Subcutaneous abdominal adipose tissue (tissue), 5 donors: ENCODE data around the gene NLGN1.

Source experiments
- H3K27ac ChIP-seq: one replicate; pipeline ENCODE4 v1.7.0; 2013; ENCODE audit warnings: low read depth, mild to moderate bottlenecking, inconsistent platforms, low read length, moderate library complexity
- H3K27me3 ChIP-seq, 5 donors: one replicate each; pipeline ENCODE4 v1.7.0; 2013; ENCODE audit warnings: low read length in 5 of 5, inconsistent platforms in 1 of 5; ENCODE audit not compliant: control insufficient read depth in 5 of 5, insufficient read depth in 4 of 5
- H3K36me3 ChIP-seq, 5 donors: one replicate each; pipeline ENCODE4 v1.7.0; 2013; ENCODE audit warnings: low read length in 5 of 5; ENCODE audit not compliant: control insufficient read depth in 5 of 5, insufficient read depth in 5 of 5
- H3K4me1 ChIP-seq, 5 donors: one replicate each; pipeline ENCODE4 v1.7.0; 2013; ENCODE audit warnings: low read length in 5 of 5, mild to moderate bottlenecking in 3 of 5, moderate library complexity in 1 of 5; ENCODE audit not compliant: control insufficient read depth in 5 of 5, insufficient read depth in 5 of 5
- H3K4me3 ChIP-seq, 5 donors: one replicate each; pipeline ENCODE4 v1.7.0; 2013; ENCODE audit warnings: low read length in 5 of 5, low read depth in 1 of 5
- H3K9ac ChIP-seq, 5 donors: one replicate each; pipeline ENCODE4 v1.7.0; 2013; ENCODE audit warnings: low read length in 5 of 5, mild to moderate bottlenecking in 4 of 5, moderate library complexity in 3 of 5
- H3K9me3 ChIP-seq, 5 donors: one replicate each; pipeline ENCODE4 v1.7.0; 2013; ENCODE audit warnings: low read length in 5 of 5; ENCODE audit not compliant: control insufficient read depth in 5 of 5
- donor health status: healthy.
- donor health status: healthy.
- donor health status: healthy.
- donor health status: healthy.
- donor health status: healthy.

The NLGN1 gene

GRCh38 chr3:173862701-173863100 lies 465.2 kb downstream of the NLGN1 start:
- no peaks in the 10 kb centered on the region for H3K27me3 ChIP-seq
- no peak overlapping the region for H3K9ac ChIP-seq
- no peaks in the 10 kb centered on the region for H3K4me1 ChIP-seq
- no peaks in the 10 kb centered on the region for H3K36me3 ChIP-seq
- no peaks in the 10 kb centered on the region for H3K9me3 ChIP-seq
- H3K27ac ChIP-seq = no peak overlapping the region
- H3K4me3 ChIP-seq = no peak overlapping the region

GRCh38 chr3:173863551-173863950 lies 466.0 kb downstream of the NLGN1 start:
- Histone ChIP-seq H3K27ac (no peak overlapping the region), H3K9ac (no peak overlapping the region), H3K4me3 (no peak overlapping the region), H3K27me3 (no peaks in the 10 kb centered on the region), H3K9me3 (no peaks in the 10 kb centered on the region), H3K36me3 (no peaks in the 10 kb centered on the region), H3K4me1 (no peaks in the 10 kb centered on the region)

- H3K4me3 ChIP-seq = no peak overlapping the region
- no peaks in the 10 kb centered on the region for H3K4me1 ChIP-seq
- H3K9me3 ChIP-seq = no peaks in the 10 kb centered on the region
- no peaks in the 10 kb centered on the region for H3K36me3 ChIP-seq
- H3K9ac ChIP-seq = no peak overlapping the region
- H3K27me3 ChIP-seq = no peaks in the 10 kb centered on the region
- H3K27ac ChIP-seq = no peak overlapping the region
Observed at GRCh38 chr3:173865900-173866498, 468.5 kb downstream of the NLGN1 start.

- no peaks in the 10 kb centered on the region for H3K9me3 ChIP-seq
- H3K4me3 ChIP-seq = no peak overlapping the region
- H3K9ac ChIP-seq = no peak overlapping the region
- H3K27ac ChIP-seq = no peak overlapping the region
- H3K27me3 ChIP-seq = no peaks in the 10 kb centered on the region
- no peaks in the 10 kb centered on the region for H3K36me3 ChIP-seq
- no peaks in the 10 kb centered on the region for H3K4me1 ChIP-seq
Observed at GRCh38 chr3:173869766-173870165, 472.2 kb downstream of the NLGN1 start.

- H3K27me3 ChIP-seq = no peaks in the 10 kb centered on the region
- H3K27ac ChIP-seq = no peak overlapping the region
- H3K4me3 ChIP-seq = no peak overlapping the region
- no peaks in the 10 kb centered on the region for H3K4me1 ChIP-seq
- no peak overlapping the region for H3K9ac ChIP-seq
- H3K9me3 ChIP-seq = no peaks in the 10 kb centered on the region
- no peaks in the 10 kb centered on the region for H3K36me3 ChIP-seq
Observed at GRCh38 chr3:173870976-173871375, 473.4 kb downstream of the NLGN1 start.

GRCh38 chr3:173875790-173876189 lies 478.2 kb downstream of the NLGN1 start:
- peaks cover 0 to 4% (median 0%) of the 10 kb centered on the region in 5 donors for H3K9me3 ChIP-seq
- no peak overlapping the region for H3K4me3 ChIP-seq
- no peak overlapping the region for H3K9ac ChIP-seq
- no peaks in the 10 kb centered on the region for H3K27me3 ChIP-seq
- H3K4me1 ChIP-seq = no peaks in the 10 kb centered on the region
- H3K36me3 ChIP-seq = no peaks in the 10 kb centered on the region
- H3K27ac ChIP-seq = no peak overlapping the region

GRCh38 chr3:173876476-173876875 lies 478.9 kb downstream of the NLGN1 start:
- H3K27ac ChIP-seq = no peak overlapping the region
- H3K9me3 ChIP-seq = peaks cover 0 to 4% (median 0%) of the 10 kb centered on the region in 5 donors
- H3K27me3 ChIP-seq = no peaks in the 10 kb centered on the region
- no peak overlapping the region for H3K9ac ChIP-seq
- H3K36me3 ChIP-seq = no peaks in the 10 kb centered on the region
- H3K4me1 ChIP-seq = no peaks in the 10 kb centered on the region
- H3K4me3 ChIP-seq = no peak overlapping the region

GRCh38 chr3:173887888-173888287 lies 490.3 kb downstream of the NLGN1 start:
- H3K27ac ChIP-seq = no peak overlapping the region
- H3K9me3 ChIP-seq = no peaks in the 10 kb centered on the region
- H3K9ac ChIP-seq = no peak overlapping the region
- no peaks in the 10 kb centered on the region for H3K27me3 ChIP-seq
- peaks cover 0 to 5% (median 0%) of the 10 kb centered on the region in 5 donors for H3K4me1 ChIP-seq
- H3K36me3 ChIP-seq = no peaks in the 10 kb centered on the region
- no peak overlapping the region for H3K4me3 ChIP-seq

- H3K9me3 ChIP-seq = no peaks in the 10 kb centered on the region
- H3K4me3 ChIP-seq = no peak overlapping the region
- no peak overlapping the region for H3K9ac ChIP-seq
- peaks cover 0 to 5% (median 0%) of the 10 kb centered on the region in 5 donors for H3K4me1 ChIP-seq
- H3K27ac ChIP-seq = no peak overlapping the region
- no peaks in the 10 kb centered on the region for H3K36me3 ChIP-seq
- no peaks in the 10 kb centered on the region for H3K27me3 ChIP-seq
Observed at GRCh38 chr3:173889596-173889995, 492.1 kb downstream of the NLGN1 start.

- H3K9ac ChIP-seq = no peak overlapping the region
- H3K36me3 ChIP-seq = no peaks in the 10 kb centered on the region
- H3K27me3 ChIP-seq = no peaks in the 10 kb centered on the region
- no peak overlapping the region for H3K4me3 ChIP-seq
- H3K27ac ChIP-seq = no peak overlapping the region
- no peaks in the 10 kb centered on the region for H3K9me3 ChIP-seq
- peaks cover 0 to 5% (median 0%) of the 10 kb centered on the region in 5 donors for H3K4me1 ChIP-seq
Observed at GRCh38 chr3:173890091-173890490, 492.5 kb downstream of the NLGN1 start.
